AG09319 (cell line): Measurements from ENCODE around the gene LRRFIP1.

Source experiments
- DNase-seq: peaks from one replicate; pipeline ENCODE4 v3.0.0-alpha.2; 2010; ENCODE audit warnings: low read depth; ENCODE audit errors: extremely low read depth
- TF ChIP-seq, protein P1 (sequence below): IDR thresholded peaks from 2 replicates; pipeline ENCODE4 v1.5.1; 2011; ENCODE audit warnings: low read depth, mild to moderate bottlenecking, inconsistent platforms, low read length, moderate library complexity

LRRFIP1 gene

DNA sequence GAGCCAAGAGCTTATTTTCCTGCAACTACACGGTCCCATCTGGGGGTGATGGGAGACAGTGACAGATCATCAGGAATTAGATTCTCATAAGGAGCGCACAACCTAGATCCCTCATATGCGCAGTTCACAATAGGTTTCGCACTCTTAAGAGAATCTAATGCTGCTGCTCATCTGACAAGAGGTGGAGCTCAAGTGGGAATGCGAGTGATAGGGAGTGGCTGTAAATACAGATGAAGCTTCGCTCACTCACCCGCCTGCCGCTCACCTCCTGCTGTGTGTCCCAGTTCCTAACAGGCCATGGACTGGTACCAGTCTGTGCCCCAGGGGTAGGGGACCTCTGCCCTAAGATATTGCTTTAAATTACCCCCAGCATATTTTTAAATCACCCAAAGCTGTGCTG lies 10.8 kb downstream of the LRRFIP1 start:
- TF ChIP-seq, protein P1, sequence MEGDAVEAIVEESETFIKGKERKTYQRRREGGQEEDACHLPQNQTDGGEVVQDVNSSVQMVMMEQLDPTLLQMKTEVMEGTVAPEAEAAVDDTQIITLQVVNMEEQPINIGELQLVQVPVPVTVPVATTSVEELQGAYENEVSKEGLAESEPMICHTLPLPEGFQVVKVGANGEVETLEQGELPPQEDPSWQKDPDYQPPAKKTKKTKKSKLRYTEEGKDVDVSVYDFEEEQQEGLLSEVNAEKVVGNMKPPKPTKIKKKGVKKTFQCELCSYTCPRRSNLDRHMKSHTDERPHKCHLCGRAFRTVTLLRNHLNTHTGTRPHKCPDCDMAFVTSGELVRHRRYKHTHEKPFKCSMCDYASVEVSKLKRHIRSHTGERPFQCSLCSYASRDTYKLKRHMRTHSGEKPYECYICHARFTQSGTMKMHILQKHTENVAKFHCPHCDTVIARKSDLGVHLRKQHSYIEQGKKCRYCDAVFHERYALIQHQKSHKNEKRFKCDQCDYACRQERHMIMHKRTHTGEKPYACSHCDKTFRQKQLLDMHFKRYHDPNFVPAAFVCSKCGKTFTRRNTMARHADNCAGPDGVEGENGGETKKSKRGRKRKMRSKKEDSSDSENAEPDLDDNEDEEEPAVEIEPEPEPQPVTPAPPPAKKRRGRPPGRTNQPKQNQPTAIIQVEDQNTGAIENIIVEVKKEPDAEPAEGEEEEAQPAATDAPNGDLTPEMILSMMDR, result no peak
- no peak for DNase-seq

DNA sequence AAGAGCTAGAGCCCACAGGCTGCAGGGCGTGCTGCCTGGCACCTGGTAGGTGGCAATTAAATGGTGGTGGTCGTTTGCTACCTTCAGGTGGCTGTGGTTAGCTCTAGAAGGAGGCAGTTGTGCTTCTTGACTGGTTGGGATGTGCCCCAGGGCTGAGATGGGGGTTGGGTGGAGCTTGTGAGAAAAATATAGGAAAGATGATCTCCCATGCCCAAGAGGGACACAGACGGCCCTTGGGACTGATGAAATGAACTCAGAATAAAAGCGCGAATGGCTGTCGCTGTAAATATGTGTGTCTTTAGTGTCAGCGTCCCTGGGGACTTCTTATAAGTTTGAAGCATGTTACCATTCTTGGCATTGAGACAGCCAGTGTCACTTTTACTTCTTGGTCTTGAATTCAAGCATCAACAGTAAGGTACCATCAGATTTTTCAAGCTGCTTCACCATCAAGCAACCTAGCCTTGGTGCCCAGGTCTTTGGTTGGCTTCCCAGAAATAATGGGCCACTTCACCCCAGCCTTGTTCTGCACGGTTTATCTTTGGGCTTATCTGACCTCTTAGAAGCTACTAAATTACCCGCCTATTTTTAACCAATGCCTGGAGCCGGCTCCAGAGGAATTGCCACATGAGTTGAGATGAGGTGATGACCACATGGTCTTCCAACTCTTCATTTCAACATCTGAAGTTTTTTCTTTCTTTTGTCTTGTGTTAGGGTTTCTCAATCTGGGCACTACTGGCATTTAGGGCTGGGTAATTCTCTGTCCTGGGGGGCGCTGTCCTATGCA lies 11.9 kb downstream of the LRRFIP1 start:
- DNase-seq, result no peak
- TF ChIP-seq, protein P1, result no peak

DNA sequence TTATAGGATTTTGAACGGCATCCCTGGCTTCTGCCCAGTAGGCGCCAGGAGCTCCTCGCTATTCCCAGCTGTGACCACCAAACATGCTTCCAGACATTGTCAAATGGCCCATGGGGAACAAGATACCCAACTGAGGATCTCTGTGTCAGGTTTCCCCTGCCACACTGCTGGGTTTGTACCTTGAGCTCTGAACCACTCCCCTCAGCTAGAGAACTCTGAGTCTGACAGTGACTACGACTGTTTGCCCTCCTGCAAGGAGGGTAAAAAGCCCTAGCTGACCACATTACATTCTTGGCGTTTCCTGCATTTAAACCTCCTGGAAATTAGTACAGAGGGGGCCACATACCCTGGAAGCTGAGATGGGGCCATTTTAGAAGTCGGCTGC lies 12.4 kb downstream of the LRRFIP1 start:
- DNase-seq, result no peak
- TF ChIP-seq, protein P1, result no peak

DNA sequence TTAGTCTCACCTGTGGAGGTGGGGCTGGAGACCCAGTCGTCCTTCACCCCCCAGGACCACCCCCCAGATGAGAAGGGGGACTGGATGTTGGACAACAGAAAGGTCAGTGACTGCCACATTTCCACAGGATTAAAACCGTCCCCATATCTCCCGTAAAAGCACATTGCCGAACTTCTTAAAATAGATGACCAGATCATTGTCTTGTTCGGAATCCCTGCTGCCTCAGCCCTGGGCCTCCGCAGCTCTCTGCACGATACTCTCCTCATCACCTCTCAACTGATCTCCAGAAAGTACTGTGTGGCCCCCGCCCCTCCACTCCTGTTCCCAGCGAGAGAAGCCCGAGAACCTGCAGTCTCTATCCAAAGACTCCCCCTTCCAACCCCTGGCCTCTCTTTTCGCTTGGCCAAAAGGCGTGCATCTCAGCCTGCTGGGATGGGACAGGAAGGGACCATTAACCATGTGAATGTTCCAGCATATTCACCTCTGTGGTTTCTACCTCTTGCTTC lies 13.2 kb downstream of the LRRFIP1 start:
- TF ChIP-seq, protein P1, result no peak
- DNase-seq, result no peak

DNA sequence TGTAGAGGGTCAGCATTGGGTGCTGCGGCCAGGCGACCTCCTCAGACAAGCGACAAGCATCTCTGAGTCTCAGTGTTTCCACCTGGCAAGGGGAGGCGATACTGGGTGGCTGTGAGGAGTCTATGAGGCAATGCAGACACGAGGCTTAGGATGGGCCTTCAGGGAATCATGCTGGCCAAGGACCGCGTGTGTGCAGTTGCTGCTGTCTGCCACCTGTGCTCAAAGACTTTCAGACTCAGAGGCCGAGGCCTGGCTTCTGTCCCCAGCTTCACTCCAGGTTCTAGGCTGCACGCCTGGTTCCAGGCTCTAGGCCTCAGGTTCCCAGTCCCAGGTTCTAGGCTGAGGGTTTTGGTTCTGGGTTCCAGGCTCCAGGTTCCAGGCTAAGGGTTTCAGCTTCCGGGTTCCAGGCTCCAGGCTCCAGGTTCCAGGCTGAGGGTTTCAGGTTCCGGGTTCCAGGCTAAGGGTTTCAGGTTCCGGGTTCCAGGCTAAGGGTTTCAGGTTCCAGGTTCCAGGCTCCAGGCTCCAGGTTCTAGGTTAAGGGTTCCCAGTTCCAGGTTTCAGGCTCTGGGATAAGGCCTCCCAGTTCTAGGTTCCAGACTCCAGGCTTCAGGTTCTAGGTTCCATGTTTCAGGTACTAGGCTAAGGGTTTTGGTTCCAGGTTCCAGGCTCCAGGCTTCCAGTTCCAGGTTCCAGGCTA lies 14.8 kb downstream of the LRRFIP1 start:
- TF ChIP-seq, protein P1, result no peak

DNA sequence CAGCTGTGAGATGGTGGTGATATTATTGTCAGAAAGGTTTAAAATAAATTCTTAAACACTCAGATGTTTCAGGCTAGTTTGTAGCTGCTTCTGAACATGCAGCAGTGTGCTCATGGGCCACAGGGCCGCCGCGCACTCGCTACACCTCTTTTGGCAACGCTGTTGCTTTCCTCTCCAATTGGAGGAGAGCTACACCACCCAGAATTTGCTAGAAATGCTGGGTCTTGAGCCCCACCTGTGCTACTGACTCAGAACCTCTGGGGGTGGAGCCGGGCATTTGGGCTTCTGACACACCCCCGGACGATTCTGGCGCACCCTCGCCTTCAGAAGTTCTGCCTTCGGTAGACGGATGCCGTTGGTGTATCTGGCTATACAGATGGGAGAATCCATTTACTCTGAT lies 15.7 kb downstream of the LRRFIP1 start:
- DNase-seq, result no peak
- TF ChIP-seq, protein P1, result no peak

More for the DNA sequence above, 14.8 kb downstream of the LRRFIP1 start:
- DNase-seq, result no peak
